Left forelimb (tissue), 1 donor: ENCODE data around the gene QDPR.
A peak's percentile ranks its signal among the peaks of the same experiment; 100 is the strongest.
"Not testable (repeated sequence)": the region's sequence is repeated elsewhere in the genome, so short reads cannot be mapped to it uniquely, and the experiment has no call there.

Source experiments
- DNase-seq: peaks from one replicate; pipeline ENCODE4 v3.0.0-alpha.2; 2018; ENCODE audit warnings: low spot score

The QDPR gene

DNA sequence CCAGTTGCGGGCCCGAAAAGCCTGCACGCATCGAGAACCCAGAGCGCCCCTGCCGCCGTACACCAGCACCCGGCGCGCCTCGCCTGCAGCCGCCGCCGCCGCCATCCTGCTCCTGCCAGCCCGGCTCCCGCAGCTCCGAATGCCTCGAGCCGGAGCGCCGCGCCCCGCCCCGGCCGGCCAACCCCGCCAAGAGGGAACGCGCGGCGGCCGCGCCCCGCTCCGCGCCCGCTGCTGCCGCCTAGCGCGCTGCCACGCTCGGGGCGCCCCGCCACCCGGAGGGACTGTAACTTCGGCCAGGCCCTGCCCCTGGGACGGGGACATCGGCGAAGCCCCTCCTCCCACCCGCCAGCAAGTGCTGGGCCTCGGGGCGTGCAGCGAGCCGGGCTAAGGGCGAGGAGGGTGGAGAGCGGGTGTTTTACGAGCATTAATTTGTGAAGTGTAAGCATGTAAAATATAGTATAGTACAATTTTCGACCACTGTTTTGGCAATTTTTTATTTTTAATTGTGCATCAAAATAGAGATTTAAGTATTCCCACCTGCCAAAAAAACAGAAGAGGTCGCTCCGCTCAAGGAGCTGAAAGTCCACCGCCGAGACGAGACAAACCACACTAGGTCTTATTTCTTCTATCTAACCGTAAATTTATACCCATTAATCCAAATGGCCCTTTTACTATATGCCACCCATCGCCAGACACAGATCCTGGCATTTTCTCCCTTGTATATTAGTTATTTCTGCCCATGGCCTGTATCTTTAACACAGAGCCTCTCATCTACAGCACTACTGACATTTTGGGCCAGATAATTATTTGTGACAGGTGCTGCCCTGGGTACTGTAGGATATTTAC is at the start of gene QDPR:
TSS of gene QDPR (minus strand) at position 141 of the 846 bp plus-strand sequence. CDS start at position 105, 36 bp downstream.
- DNase-seq: peak; percentile 85

DNA sequence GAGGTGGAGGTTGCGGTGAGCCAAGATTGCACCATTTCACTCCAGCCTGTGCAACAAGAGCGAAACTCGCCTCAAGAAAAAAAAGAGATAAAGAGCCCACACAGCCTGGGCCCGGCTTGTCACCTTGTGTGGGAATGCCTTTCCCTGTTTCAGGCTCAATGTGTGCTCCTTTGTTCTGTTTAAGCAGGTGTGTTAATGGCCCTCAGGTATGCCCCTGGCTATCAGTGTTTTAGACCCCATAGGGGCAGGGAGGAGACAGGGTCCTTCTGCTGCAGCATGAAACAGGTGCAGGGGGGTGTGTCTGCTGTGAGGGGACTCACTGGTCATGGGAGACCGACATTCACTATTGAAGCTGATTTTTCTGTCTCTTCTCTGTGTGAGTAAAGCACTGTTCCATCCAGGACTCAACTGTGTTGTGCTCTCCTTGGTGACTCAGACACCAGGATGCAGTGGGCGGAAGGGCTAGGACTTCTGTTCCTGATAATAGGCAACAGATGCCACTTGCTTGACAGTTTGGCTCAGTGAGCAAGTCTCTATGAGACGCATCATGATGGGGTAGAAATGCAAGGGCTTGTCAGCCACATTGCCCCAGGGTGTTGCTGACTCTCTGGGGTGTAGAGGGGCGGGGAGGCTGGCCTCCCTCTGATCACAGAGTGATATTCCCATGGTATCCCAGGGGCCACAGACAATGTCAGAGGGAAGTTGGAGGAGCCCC is 49.5 kb upstream of the QDPR start:
- no peak for DNase-seq

DNA sequence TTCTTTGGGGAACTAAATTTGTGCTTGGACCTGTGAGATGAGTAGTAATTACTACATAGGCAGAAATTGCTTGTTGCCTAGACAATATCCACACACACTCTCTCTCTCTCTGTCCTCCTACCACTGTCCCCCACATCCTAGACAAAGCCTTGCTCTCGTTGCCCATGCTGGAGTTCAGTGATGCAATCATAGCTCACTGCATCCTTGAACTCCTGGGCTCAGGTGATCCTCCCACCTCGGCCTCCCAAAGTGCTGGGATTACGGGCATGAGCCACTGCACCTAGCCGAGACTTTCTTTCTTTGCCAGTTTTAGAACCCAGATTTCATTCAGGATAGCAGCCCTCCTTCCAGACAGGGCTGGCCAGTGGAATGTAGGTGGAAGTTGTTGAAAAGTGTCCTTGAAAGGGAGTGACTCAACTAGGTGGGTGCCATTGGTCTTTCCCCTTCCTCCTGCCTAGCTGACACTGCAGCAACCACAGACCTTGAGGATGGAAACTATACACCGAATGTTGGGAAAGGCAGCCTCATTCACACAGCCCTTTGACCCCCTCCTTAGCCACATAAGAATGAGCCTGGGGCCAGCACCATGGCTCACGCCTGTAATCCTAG is 48.3 kb upstream of the QDPR start:
- no peak for DNase-seq

DNA sequence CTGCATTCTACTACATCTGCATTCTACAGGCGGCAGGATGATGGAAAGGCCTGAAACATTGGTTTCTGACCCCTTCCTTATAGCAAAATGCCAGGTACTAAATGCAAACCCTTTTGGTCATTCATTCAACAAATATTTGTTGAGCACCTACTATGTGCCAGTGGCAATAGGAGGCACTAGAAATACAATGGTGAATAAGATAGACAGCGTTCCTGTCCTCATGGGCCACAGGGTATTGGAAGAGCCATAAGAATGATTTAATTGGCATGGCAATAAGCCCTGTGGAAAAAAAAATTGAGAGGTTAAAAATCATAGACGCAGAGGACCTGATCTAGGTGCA is 47.8 kb upstream of the QDPR start:
- no peak for DNase-seq

DNA sequence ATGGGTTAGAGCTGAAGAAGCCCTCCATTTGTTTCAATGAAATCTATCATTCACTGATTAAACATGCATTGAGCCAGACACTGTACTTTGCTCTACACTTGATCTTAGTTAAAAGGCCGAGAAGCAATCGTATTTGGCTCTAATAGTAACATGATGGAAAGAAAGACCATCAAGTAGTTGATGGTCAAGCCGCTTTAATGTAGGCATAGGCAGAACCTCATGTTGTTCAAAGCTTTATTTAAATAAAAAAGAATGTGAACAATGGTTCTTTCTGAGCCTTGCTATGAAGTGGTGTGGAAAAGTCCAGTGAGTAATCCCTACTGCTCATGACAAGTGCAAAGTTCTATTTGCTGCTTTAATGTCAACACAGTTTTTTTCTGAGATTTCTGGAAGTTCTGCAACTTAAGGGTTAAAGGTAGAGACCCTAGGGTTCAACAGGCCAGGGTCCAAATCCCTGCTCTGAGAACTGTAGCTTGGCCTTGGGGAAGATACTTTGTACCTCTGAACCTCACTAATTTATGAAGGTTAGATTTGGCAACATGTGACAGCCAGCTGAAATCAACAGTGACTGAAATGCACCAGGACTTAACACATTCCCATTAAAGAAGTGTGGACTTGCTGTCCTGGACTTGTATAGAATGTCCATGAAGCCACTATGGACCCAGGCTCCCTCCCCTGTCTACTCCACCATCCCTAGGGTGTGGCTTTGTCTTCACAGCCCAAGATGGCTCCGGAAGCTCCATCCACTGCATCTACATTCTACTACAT is 47.2 kb upstream of the QDPR start:
- no peak for DNase-seq

DNA sequence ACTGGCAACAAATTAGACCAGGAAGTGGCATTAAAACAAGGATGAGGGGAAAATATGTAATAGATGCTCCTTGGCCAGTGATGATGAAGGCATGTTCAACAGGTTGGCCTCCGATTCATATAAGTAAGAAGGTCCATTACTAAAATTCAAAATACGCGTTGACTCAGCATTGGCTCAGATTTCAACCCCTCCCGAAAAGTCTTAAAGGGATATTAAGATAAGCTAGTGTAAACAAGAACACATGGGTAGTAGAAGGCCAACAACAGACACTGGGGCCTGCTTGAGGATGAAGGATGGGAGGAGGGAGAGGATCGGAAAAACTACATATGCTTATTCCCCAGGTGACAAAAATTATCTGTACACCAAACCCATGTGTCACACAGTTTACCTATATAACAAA is 46.0 kb upstream of the QDPR start:
- DNase-seq: no peak

DNA sequence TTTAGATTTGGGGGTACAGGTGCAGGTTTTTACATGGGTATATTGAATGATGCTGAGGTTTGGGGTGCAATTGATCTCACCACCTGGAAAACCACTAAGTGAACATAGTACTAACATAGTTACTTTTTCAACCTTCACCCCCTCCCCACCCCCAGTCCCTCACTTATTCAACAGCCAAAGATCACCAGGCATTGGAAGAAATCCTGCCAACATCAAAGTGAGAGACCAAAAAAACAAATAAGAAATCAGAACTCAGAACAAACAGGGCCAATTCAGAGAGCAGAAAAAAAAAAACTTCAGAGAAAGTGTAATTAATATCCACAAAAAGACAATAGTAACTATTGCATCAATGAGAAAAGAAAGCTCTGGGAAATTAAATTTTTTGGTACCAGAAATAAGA is 44.6 kb upstream of the QDPR start:
- DNase-seq: no peak

DNA sequence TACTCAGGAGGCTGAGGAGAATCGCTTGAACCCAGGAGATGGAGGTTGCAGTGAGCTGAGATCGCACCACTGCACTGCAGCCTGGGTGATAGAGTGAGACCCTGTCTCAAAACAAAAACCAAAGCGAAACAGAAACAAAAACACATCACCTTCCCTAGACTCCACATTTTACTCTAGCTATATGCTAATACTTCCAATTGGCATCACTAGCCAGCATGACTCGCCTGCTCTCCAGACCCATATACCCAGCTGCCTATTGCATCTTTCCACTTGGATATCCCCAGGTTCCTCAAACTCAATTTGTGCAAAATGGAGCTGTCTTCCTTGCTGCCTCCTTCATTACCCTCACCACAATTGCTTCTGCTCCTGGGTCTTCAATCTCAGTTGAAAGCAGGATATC is 42.7 kb upstream of the QDPR start:
- DNase-seq: no peak

DNA sequence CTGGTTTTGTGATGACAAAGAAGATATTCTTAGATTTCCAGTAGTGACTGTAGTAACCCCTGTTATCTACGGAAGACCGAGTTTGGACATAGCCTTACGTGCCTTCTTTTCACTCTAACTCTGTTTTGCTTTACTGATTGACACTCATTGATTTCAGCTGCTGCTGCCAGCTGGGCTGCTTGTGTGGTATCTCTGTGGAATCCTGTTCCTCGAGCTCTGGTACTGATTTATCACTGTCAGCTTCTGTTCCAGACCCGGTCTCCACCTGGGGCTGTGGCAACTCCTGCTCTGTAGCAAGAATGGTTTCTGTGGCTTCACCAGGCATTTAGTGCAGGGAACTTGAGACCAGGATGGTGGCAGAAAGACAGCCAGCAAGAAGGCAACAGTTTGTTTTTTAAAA is 40.5 kb upstream of the QDPR start:
- DNase-seq: no peak

DNA sequence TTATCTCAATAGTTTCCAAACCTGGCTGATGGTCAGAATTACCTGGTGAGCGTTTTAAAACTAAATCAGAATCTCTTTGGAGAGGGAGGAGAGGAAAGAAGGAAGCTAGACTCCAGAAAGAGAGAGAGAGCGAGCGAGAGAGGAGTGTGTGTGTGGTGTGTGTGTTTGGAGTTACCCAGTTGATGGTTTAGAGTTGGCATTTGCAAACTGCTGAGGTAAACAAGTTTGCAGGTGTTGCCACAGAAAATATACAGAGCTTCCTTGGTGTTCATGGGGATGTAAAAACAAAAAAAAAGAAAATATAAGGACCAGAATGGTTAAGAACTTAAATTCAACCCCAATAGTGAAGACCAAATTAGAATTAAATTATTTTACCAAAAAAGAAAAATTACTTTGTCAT is 38.7 kb upstream of the QDPR start:
- DNase-seq: no peak

DNA sequence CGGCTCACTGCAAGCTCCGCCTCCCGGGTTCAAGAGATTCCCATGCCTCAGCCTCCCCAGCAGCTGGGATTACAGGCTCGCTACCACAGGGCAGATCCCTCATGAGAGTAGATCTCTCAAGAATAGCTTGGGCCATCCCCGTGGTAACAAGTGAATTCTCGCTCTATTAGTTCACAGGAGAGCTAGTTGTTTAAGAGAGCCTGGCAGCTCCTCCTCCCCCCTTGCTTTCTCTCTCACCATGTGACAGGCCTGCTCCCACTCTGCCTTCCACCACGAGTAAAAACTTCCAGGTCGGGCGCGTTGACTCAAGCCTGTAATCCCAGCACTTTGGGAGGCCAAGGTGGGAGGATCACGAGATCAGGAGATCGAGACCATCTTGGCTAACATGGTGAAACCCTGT is 34.8 kb upstream of the QDPR start:
- no peak for DNase-seq

DNA sequence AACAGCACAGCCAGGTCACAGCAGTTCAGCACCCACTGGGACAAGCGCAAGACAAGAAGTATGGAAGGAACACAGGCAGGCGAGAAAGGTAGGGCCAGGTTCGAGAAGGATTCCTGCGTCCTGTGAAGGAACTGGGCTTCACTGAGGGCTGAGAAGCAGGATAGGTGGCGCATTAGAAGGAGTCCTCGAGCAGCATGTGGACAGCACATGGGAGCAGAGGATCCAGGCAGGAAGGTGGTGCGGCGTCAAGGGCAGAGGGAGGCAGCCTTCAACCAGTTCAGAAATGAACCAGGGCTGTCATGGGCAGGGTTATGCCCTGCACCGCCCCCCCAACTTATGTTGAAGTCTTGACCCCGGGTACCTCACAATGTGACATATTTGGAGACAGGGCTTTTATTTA is 34.3 kb upstream of the QDPR start:
- no peak for DNase-seq

DNA sequence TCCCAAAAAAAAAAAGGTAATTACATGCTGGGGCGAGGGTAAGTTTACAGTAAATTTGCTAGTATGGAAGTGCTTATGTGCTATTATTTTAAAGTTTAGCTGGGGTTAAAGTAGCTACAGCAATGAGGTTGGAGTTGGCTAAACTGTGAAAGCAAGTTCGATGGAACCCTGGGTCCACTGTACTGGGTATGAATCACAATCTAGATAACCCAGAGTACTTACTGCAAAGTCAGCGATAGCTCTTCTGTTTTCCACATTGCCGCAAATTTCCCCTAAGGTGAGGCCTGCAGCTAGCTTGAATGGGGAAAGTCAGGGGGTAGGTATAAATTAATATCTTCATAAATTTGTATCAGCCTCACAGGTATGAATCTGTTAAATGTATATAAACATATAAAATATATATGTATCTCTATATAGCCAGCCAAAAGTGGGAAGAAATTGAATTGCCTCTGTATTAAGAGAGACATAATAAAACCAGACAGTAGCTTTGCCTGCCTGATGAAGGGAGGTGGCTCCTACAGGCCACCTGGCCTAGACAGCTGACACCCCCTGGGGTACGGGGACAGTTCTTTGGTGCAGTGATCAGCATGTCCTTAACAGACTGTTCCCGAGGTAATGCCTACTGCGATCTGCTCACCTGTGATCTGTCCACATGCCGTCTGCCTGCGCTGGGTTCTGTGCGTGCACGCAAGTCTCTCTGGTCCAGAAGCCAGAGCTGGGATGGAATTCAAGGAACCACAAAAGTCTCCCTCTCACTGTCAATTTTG is 33.7 kb upstream of the QDPR start:
- DNase-seq: no peak

DNA sequence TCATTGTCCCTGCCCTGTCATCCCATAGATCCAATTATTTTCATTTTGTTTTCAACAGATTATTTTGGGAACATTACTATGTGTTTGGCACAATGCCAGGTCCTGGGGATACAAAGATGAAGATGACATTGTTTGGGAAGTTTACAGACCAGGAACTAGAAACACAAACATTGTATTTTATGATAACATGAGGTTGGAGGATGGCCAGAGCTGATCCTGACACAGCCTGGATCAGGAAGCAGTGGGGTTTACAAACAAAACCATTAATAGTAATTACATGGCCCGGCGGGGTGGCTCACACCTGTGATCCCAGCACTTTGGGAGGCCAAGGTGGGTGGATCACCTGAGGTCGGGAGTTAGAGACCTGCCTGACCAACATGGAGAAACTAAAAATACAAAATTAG is 32.9 kb upstream of the QDPR start:
- no peak for DNase-seq

DNA sequence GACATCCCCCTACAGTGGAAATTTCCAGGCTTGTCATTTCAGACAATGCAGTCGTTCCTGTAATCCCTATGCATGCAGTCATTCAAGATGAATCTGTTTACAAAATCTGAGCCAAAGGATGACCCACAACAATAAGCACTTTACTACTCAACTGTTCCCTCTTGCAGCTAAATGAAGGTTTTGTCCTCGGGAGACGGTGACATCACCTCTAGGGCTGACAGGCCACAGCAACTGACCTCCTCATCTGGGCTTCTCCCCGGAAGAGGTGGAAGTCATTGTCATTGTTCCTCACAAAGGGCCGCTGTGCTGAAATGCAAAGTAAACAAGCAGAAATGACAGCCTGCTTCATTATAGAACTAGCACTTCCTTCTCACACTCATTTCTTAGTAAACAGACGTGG is 32.3 kb upstream of the QDPR start:
- no peak for DNase-seq

DNA sequence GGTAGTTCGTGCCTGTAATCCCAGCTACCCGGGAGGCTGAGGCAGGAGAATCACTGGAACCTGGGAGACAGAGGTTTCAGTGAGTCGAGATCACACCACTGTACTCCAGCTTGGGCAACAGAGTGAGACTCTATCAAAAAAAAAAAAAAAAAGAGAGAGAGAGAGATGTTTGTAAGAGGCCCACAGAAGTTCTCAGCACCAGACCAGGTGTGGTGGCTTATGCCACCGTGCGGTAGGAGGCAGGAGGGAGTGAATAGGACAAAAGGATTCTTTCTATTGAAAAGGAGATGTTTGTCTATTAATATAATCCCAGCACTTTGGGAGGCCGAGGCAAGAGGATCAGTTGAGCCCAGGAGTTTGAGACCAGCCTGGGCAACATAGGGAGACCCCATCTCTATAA is 25.2 kb upstream of the QDPR start:
- not testable (repeated sequence) for DNase-seq

DNA sequence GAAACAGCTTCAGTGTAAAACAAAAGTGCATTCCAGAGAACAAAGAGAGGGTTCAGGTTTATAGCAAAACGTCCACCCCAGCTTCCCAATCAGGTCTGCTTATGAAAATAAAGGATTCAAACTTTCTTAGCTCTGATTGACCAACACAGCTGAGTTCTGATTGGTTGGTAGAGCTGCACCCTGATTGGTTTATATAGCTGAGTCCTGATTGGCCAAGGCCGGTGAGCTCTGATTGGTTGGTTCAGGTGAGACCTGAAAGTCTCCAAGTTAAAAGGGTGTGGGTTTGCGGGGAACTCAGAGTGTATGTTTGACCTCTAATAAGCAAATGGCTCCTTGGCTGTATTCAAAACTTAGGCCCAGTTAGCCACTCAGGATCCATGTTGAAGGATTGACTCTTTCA is 24.0 kb upstream of the QDPR start:
- DNase-seq: no peak

DNA sequence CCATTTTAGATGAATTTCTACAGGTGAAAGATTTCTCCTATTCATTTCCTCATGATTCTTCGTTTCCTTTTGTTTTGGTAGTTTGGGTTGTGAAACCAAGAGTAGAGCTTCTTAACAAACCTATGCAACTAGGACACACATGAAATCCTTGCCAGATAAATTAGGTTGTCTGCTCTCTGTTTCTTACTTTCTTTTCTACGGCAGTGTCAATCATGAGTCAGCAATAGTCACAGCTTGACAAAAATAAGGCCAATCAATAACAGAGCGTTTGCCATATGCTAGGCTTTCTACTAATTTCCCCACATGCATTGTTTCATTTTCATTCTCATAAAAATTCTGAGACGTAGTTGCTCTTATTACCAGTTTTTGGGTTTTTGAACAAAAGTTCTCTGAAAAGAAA is 23.4 kb upstream of the QDPR start:
- DNase-seq: no peak

DNA sequence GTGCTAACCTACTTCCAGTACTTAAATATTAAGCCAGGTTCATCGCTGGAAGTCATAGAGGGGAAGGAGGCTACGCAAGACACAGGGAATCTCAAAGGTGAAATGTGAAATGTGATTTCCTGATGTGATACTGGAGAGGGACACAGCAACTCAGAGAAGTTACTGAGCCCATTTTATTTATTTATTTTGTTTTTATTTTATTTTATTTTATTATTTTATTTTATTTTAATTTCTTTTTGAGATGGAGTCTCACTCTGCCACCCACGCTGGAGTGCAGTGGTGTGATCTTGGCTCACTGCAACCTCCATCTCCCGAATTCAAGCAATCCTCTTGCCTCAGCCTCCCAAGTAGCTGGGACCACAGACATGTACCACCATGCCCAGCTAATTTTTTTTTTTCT is 22.8 kb upstream of the QDPR start:
- DNase-seq: no peak

DNA sequence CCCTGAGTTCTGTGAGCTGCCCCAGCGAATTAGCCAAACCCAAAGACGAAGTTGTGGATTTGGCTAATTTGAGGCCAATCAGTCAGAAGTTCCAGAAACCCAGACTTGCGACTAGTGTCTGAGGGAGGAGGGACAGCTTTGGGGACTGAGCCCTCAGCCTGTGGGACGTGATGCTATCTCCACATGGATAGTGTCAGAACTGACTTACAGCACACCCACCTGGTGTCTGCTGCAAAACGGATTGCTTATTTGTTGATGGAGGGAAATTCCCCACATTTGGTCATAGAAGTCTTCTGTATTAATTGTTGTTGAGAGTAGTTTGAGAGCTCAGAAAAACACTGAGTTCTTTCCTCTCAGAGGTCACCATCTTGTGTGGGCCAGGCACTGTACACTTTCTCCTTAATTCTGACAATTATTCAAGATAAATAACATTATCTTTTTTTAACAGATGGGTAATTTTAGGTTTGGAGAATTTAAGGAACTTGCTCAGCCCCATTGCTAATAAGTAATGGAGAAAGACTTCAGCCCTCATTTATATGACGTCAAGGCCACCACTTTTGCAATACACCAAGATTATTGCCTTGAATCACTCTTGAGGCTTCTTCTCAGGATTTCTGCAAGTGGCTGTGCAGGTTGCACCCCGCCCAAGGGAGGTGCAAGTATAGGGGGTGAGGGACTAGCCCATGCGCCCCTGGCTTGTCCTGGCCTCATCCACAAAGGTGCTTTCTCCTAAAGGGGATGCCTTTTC is 19.8 kb upstream of the QDPR start:
- DNase-seq: no peak

DNA sequence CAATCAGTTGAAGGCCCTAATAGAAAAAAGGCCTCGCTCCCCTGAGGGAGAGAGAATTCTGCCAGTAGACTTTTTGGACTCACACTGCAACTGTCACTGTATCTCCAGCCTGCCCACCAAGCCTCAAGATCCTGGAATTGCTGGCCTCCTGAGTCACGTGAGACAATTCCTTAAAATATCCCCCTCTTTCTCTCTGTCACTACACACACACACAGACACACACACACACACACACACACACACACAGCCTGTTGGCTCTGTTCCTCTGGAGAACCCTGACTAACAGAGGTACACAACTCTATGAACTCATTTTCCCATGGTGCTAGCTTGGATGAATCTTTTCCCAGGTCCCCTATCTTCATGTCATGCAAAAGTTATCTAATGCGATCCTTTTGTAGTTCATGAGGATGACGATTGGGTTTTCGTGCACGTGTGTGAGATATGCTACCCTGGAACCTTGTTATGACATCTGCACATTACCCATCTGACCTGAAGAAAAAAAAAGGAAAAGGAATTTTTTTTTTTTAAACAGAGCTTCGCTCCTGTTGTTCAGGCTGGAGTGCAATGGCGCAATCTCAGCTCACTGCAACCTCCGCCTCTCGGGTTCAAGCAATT is 16.8 kb upstream of the QDPR start:
- no peak for DNase-seq
